ENCODE measurements around the gene DNAJC11.

The DNAJC11 gene

GRCh38 chr1:6726253-6726652 lies 24.6 kb upstream of the DNAJC11 start:
- Histone ChIP-seq H3K27ac (no peak overlapping the region), H3K27me3 (replicated peaks) (no peaks in the 10 kb centered on the region), H3K36me3 (replicated peaks) (no peaks in the 10 kb centered on the region), H3K4me3 (ENCODE audit: low read depth, low read length) (no peak overlapping the region)
- DNase-seq: no peak
- TF ChIP-seq, protein P1, sequence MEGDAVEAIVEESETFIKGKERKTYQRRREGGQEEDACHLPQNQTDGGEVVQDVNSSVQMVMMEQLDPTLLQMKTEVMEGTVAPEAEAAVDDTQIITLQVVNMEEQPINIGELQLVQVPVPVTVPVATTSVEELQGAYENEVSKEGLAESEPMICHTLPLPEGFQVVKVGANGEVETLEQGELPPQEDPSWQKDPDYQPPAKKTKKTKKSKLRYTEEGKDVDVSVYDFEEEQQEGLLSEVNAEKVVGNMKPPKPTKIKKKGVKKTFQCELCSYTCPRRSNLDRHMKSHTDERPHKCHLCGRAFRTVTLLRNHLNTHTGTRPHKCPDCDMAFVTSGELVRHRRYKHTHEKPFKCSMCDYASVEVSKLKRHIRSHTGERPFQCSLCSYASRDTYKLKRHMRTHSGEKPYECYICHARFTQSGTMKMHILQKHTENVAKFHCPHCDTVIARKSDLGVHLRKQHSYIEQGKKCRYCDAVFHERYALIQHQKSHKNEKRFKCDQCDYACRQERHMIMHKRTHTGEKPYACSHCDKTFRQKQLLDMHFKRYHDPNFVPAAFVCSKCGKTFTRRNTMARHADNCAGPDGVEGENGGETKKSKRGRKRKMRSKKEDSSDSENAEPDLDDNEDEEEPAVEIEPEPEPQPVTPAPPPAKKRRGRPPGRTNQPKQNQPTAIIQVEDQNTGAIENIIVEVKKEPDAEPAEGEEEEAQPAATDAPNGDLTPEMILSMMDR (IDR thresholded peaks at IDR 0.05; ENCODE audit: low read depth, low read length, missing control alignments): no peak
- in situ Hi-C loops (cut with HindIII; ENCODE audit: low pct_ligation_motif_present, low sequenced_read_pairs): no loop called here

GRCh38 chr1:6724517-6725141 lies 23.0 kb upstream of the DNAJC11 start:
- Histone ChIP-seq H3K4me3 (ENCODE audit: low read depth, low read length) (no peak overlapping the region), H3K27ac (peak overlapping the region; percentile 72), H3K27me3 (replicated peaks) (no peaks in the 10 kb centered on the region), H3K36me3 (replicated peaks) (no peaks in the 10 kb centered on the region)
- TF ChIP-seq, protein P1 (IDR thresholded peaks at IDR 0.05; ENCODE audit: low read depth, low read length, missing control alignments): no peak
- in situ Hi-C loops (cut with HindIII; ENCODE audit: low pct_ligation_motif_present, low sequenced_read_pairs): loop anchor here (25.0 kb wide), 2 partner anchors 163 to 488 kb away; no protein-coding TSS in a partner anchor
- peak; percentile 81 for DNase-seq

DNA sequence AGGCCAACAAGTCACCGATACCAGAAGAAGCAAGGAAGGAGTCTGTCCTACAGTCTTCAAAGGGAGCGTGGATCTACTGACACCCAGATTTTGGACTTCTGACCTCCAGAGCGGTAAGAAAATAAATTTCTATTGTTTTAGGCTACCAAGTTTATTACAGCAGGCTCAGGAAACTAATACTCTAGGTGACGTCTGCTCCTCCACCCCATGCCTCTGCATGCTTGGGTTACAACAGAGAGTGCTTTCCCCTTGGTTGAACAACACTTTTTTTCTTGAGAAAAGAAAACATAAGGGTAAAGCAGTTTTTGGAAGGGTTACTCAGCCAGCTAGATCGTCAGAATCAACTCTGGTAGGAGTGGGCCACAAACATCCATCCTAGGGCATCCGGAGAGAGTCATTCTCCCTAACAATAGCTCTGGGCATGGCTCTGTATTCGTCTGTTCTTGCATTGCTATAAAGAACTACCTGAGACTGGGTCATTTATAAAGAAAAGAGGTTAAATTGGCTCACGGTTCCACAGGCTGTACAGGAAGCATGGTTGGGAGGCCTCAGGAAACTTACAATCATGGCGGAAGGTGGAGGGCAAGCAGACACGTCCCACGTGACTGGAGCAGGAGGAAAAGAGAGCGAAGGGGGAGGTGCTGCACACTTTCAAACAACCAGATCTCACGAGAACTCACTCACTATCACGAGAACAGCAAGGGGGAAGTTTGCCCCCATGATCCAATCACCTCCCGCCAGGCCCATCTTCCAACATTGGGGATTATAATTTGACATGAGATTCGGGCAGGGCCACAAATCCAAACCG lies 22.2 kb upstream of the DNAJC11 start:
- TF ChIP-seq, protein P1 (IDR thresholded peaks at IDR 0.05; ENCODE audit: low read depth, low read length, missing control alignments): no peak
- Histone ChIP-seq H3K4me3 (ENCODE audit: low read depth, low read length) (no peak overlapping the region), H3K27me3 (replicated peaks) (no peaks in the 10 kb centered on the region), H3K36me3 (replicated peaks) (no peaks in the 10 kb centered on the region), H3K27ac (peak overlapping the region; percentile 72)
- no peak for DNase-seq
- in situ Hi-C loops (cut with HindIII; ENCODE audit: low pct_ligation_motif_present, low sequenced_read_pairs): loop anchor here (25.0 kb wide), 2 partner anchors 163 to 488 kb away; no protein-coding TSS in a partner anchor

GRCh38 chr1:6711174-6711573 lies 9.6 kb upstream of the DNAJC11 start:
- no peak overlapping the region for H3K27ac ChIP-seq
- H3K36me3 ChIP-seq (replicated peaks): no peaks in the 10 kb centered on the region
- in situ Hi-C loops (cut with HindIII; ENCODE audit: low pct_ligation_motif_present, low sequenced_read_pairs): loop anchor here (25.0 kb wide), 2 partner anchors 176 to 501 kb away; no protein-coding TSS in a partner anchor
- no peak overlapping the region for H3K4me3 ChIP-seq (ENCODE audit: low read depth, low read length)
- no peaks in the 10 kb centered on the region for H3K27me3 ChIP-seq (replicated peaks)
- DNase-seq: no peak
- TF ChIP-seq, protein P1 (IDR thresholded peaks at IDR 0.05; ENCODE audit: low read depth, low read length, missing control alignments): no peak

- TF ChIP-seq, protein P1 (IDR thresholded peaks at IDR 0.05; ENCODE audit: low read depth, low read length, missing control alignments): no peak
- H3K4me3 ChIP-seq (ENCODE audit: low read depth, low read length): no peak overlapping the region
- no peak overlapping the region for H3K27ac ChIP-seq
- no peaks in the 10 kb centered on the region for H3K36me3 ChIP-seq (replicated peaks)
- in situ Hi-C loops (cut with HindIII; ENCODE audit: low pct_ligation_motif_present, low sequenced_read_pairs): loop anchor here (25.0 kb wide), 2 partner anchors 183 to 508 kb away; no protein-coding TSS in a partner anchor
- no peak for DNase-seq
- H3K27me3 ChIP-seq (replicated peaks): no peaks in the 10 kb centered on the region
Observed at GRCh38 chr1:6704746-6705145, 3.1 kb upstream of the DNAJC11 start.

All from brain microvascular endothelial cell (primary cell).